Pulmonary artery endothelial cell (primary cell): ENCODE measurements around the gene HIRIP3. TPM values are rescaled to one million over a fixed set of nuclear protein-coding genes. Genes with fewer than 3 reads are reported as not detected.

Source experiments
- DNase-seq: peaks from one replicate; pipeline ENCODE4 v3.0.0-alpha.2; 2011; ENCODE audit warnings: low read depth, low spot score
- total RNA-seq: library from RNA; depleted of rRNA; stranded (reverse); fragments of >200 nt; gene quantifications from 2 replicates; pipeline ENCODE4 v1.2.3, GENCODE V29; 2014

The HIRIP3 gene
- total RNA-seq, 1 donor from 2014 or later = 7.5 TPM

GRCh38 chr16:30000735-30001631 lies 5.6 kb upstream of the HIRIP3 start:
- DNase-seq = no peak

- no peak for DNase-seq
Measured at GRCh38 chr16:29999605-30000004, 4.2 kb upstream of the HIRIP3 start.

GRCh38 chr16:29996766-29997250 lies 1.4 kb upstream of the HIRIP3 start:
- DNase-seq = no peak

GRCh38 chr16:29995911-29996765 lies 721 bp upstream of the HIRIP3 start, which contains the start of gene INO80E:
TSS of gene INO80E (plus strand) at chr16:29996241. CDS start at chr16:29996311, 70 bp downstream.
- DNase-seq = peak; percentile 79

GRCh38 chr16:29994600-29995323 lies 655 bp downstream of the HIRIP3 start:
- no peak for DNase-seq

GRCh38 chr16:29993903-29994599 lies 1.4 kb downstream of the HIRIP3 start:
- no peak for DNase-seq

GRCh38 chr16:29993191-29993902 lies 2.1 kb downstream of the HIRIP3 start:
- DNase-seq = no peak

GRCh38 chr16:29992344-29992967 lies 3.0 kb downstream of the HIRIP3 start:
- no peak for DNase-seq

GRCh38 chr16:29991571-29991904 lies 3.9 kb downstream of the HIRIP3 start:
- no peak for DNase-seq

- no peak for DNase-seq
Measured at GRCh38 chr16:29990883-29991570, 4.4 kb downstream of the HIRIP3 start.

GRCh38 chr16:29990034-29990433 lies 5.4 kb downstream of the HIRIP3 start:
- no peak for DNase-seq

- no peak for DNase-seq
Measured at GRCh38 chr16:29989111-29989858, 6.1 kb downstream of the HIRIP3 start.

- no peak for DNase-seq
Measured at GRCh38 chr16:29988346-29989075, 6.9 kb downstream of the HIRIP3 start.

GRCh38 chr16:29987371-29988085 lies 7.9 kb downstream of the HIRIP3 start:
- DNase-seq = no peak

- no peak for DNase-seq
Measured at GRCh38 chr16:29986931-29987330, 8.5 kb downstream of the HIRIP3 start.

GRCh38 chr16:29986231-29986630 lies 9.2 kb downstream of the HIRIP3 start:
- no peak for DNase-seq

- DNase-seq = no peak
Measured at GRCh38 chr16:29985271-29985811, 10.1 kb downstream of the HIRIP3 start.
